Measurements from ENCODE around the gene FGD5.

FGD5 gene, protein sequence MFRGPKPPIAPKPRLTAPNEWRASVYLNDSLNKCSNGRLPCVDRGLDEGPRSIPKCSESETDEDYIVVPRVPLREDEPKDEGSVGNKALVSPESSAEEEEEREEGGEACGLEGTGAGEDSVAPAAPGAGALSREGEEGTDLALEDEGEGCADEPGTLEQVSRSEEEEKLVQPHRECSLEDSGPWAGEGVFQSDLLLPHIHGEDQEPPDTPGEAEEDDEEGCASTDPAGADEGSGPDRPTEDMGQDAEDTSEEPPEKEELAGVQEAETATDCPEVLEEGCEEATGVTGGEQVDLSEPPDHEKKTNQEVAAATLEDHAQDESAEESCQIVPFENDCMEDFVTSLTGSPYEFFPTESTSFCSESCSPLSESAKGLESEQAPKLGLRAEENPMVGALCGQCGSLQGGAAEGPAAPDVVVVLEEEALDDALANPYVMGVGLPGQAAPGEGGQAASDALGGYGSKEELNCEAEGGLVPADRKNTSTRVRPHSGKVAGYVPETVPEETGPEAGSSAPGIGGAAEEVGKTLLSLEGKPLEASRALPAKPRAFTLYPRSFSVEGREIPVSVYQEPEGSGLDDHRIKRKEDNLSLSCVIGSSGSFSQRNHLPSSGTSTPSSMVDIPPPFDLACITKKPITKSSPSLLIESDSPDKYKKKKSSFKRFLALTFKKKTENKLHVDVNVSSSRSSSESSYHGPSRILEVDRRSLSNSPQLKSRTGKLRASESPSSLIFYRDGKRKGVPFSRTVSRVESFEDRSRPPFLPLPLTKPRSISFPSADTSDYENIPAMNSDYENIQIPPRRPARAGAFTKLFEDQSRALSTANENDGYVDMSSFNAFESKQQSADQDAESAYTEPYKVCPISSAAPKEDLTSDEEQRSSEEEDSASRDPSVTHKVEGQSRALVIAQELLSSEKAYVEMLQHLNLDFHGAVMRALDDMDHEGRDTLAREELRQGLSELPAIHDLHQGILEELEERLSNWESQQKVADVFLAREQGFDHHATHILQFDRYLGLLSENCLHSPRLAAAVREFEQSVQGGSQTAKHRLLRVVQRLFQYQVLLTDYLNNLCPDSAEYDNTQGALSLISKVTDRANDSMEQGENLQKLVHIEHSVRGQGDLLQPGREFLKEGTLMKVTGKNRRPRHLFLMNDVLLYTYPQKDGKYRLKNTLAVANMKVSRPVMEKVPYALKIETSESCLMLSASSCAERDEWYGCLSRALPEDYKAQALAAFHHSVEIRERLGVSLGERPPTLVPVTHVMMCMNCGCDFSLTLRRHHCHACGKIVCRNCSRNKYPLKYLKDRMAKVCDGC (N-terminal part only)

DNA sequence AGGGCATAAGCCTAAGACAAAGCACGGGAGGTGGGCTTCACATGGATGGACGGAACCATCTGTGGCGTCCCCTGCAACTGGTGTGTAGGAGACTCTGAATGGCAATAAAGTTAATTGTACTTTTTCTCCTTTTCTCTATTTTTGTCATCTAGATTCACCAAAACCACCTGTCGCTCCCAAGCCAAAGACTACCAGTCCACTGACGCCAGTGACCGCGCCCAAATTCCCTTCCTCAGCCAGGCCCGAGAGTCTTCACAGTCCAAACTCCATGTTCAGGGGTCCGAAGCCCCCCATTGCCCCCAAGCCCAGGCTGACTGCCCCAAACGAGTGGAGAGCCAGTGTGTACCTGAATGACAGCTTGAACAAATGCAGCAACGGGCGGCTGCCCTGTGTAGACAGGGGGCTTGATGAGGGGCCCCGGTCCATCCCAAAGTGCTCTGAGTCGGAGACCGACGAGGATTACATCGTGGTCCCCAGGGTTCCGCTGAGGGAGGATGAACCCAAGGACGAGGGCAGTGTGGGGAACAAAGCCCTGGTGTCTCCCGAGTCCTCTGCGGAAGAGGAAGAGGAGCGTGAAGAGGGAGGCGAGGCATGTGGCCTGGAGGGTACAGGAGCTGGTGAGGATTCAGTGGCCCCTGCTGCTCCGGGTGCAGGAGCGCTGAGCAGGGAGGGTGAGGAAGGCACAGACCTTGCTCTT, at the start of gene FGD5:
FGD5 (plus strand) TSS at position 159 of the 697 bp plus-strand sequence; CDS start at position 269, 110 bp downstream.
- no peak within 1 kb of the TSS for H3K4me3 ChIP-seq (ENCODE audit: low read depth, low read length)
- TF ChIP-seq, protein P1, sequence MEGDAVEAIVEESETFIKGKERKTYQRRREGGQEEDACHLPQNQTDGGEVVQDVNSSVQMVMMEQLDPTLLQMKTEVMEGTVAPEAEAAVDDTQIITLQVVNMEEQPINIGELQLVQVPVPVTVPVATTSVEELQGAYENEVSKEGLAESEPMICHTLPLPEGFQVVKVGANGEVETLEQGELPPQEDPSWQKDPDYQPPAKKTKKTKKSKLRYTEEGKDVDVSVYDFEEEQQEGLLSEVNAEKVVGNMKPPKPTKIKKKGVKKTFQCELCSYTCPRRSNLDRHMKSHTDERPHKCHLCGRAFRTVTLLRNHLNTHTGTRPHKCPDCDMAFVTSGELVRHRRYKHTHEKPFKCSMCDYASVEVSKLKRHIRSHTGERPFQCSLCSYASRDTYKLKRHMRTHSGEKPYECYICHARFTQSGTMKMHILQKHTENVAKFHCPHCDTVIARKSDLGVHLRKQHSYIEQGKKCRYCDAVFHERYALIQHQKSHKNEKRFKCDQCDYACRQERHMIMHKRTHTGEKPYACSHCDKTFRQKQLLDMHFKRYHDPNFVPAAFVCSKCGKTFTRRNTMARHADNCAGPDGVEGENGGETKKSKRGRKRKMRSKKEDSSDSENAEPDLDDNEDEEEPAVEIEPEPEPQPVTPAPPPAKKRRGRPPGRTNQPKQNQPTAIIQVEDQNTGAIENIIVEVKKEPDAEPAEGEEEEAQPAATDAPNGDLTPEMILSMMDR (IDR thresholded peaks at IDR 0.05; ENCODE audit: low read depth, low read length), result no peak

DNA sequence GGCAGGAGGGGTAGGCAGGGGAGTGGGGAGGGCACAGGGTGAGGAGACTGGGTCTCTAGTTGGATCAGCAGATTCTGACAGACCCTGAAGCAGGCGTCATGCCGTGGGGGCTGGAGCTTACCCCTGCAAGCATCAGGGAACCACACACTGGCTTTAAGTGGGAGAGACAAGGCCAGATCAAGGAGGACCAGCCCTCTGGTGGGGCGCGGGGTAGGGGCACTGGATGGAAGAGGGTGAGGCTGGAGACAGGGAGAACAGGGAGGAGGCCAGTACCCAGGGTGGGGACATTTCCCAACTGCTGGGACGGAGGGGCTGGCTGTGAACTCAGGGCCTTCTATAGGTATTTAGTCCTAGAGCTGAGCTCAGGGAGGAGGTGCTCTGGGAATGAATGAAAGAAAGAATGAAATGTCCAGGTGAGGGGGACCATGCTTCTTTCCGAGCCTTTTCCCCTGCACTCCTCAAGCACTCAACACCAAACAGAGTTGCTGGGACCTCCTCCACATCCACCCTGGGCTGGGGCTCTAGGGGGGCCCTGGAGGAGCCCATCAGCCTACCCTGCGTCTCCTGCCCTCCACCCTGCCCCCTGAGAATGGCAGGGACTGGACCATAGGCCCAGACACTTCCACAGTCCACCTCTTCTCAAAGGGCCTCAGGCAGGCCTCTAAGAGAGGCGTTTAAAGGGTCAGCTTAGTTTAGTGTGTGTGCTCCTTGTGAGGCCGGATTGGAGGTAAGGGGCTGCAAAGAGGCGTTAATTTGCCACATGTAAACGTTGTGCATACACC, 49.0 kb upstream of the FGD5 start:
- TF ChIP-seq, protein P1 (IDR thresholded peaks at IDR 0.05; ENCODE audit: low read depth, low read length), result no peak
- no peak overlapping the region for H3K4me3 ChIP-seq (ENCODE audit: low read depth, low read length)

DNA sequence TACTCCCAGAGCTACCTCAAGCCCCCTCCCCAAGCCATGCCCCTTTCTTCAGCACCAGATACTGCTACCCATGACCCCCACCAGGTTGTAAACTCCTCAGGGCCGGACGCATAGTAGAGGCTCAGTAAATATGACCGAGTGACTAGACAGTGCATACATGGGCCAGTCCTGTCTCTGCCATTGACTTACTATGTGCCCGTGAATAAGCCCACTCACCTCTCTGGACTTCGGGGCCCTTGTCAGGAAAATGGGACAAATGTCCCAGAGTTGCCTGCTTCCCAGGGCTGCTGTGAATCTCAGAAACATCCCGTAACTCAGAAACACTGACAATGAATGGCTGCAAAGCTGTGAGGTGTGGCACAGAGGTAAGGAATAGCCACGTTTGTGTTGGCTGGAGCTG, 48.2 kb upstream of the FGD5 start:
- no peak overlapping the region for H3K4me3 ChIP-seq (ENCODE audit: low read depth, low read length)

DNA sequence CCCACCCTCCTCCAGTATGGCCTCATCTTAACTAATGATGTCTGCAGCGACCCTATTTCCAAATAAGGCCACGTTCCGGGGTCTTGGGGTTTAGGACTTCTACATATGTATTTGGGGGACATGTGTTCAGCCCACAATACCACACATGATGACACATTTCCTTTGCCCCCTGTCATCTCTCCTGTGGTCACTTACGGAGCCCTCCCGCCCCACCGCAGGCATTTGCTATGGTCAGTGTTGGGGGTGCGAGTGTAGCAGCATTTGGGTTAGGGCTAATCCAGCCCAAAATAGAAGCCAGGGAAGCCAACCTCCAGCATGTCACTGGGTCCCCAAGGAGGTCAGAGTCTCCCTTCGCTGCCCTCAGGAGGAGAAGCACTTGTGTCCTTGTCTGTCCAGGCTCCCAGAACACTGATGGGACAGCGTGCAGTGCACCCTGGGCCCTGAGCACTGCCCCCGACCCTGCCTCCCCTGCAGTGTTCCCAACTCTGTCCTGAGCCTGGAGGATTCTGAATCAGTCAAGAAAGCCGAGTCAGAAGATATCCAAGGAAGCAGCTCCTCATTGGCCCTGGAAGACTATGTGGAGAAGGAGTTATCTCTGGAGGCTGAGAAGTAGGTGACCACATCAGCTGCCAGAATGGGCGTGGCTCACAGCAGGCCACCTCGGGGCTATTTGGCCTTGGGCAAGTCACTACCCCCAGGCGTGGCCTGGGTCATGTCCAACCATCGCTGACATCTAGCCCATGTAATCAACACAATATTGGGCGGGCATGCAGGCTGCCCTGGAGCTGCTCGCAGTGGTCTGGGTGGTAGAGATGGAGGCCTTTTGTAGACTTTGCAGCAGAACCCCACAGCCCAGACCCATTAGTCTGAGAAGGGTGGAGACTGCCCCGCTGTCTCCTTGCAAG, 46.9 kb upstream of the FGD5 start:
- TF ChIP-seq, protein P1 (IDR thresholded peaks at IDR 0.05; ENCODE audit: low read depth, low read length), result no peak
- H3K4me3 ChIP-seq (ENCODE audit: low read depth, low read length), result no peak overlapping the region

More for the DNA sequence above, 48.2 kb upstream of the FGD5 start:
- TF ChIP-seq, protein P1 (IDR thresholded peaks at IDR 0.05; ENCODE audit: low read depth, low read length), result no peak

DNA sequence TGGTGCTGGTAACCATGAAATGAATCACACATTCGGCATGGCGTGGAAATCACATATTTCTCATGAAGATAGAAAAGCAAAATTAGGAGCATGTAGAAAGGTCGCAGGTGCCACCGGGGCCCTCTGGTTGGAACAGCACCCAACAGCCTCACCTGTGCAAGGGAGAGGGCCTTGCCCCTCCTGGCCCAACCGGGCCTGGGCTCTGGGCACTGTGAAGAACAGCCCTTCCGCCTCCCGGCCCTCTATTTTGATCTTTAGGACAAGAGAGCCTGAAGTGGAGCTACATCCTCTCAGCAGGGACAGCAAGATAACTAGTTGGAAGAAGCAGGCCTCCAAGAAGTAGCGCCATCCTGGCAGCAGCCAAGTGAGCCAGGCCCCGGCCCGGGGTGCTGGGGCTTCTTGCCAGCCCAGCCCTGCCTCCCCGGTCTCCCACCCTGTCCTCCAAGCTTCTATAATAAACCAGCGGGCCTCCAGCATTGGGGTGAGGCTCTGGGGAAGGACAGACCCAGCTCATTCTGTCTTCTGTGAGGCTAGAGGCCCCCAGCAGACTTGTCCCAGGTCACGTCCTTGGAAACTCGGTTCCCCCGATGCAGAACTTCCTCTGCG, 46.1 kb upstream of the FGD5 start:
- TF ChIP-seq, protein P1 (IDR thresholded peaks at IDR 0.05; ENCODE audit: low read depth, low read length), result no peak
- H3K4me3 ChIP-seq (ENCODE audit: low read depth, low read length), result no peak overlapping the region

All from WI38 (cell line).